OCI-LY7 (cell line): ENCODE measurements around the gene KAZN. TPM values are rescaled to one million over a fixed set of nuclear protein-coding genes. Genes with fewer than 3 reads are reported as not detected.

ENCODE experiments used
- BruUV-seq: library from RNA; stranded (reverse); fragments of 400-500 nt; replicated peaks from 2 replicates; lab custom pipeline; 2021; lab: Mats Ljungman, UMichigan
- CTCF ChIA-PET: fragments of 300-600 bp; sonication (Branson Sonifier 250); formaldehyde crosslinking; loops from one replicate; lab custom pipeline; 2022; ENCODE audit warnings: antibody characterized with exemption; ENCODE audit not compliant: unreplicated experiment; lab: Charles Lee
- POLR2A ChIA-PET: fragments of 300-600 bp; sonication (Branson Sonifier 250); formaldehyde crosslinking; loops from one replicate; lab custom pipeline; 2022; ENCODE audit warnings: antibody characterized with exemption; lab: Charles Lee
- DNase-seq: peaks from one replicate; pipeline ENCODE4 v3.0.0-alpha.2; 2015; ENCODE audit warnings: low spot score
- H2AFZ ChIP-seq: fragments of 200-600 bp; sonication (generic), shearing (Covaris generic); 2 replicates; pipeline ENCODE4 v1.6.1; 2014; ENCODE audit warnings: mild to moderate bottlenecking, antibody characterized with exemption, low read length, moderate library complexity
- H3K27ac ChIP-seq: fragments of 200-600 bp; sonication (generic); 2 replicates; pipeline ENCODE4 v1.5.1; 2014; ENCODE audit warnings: mixed run types, low read depth, mild to moderate bottlenecking, moderate library complexity, low read length, inconsistent platforms; ENCODE audit not compliant: poor library complexity, severe bottlenecking
- H3K36me3 ChIP-seq: fragments of 200-600 bp; sonication (generic); 2 replicates; pipeline ENCODE4 v1.6.1; 2014; ENCODE audit warnings: mild to moderate bottlenecking, antibody characterized with exemption, low read length, moderate library complexity, mixed read lengths; ENCODE audit not compliant: insufficient read depth
- H3K4me1 ChIP-seq: fragments of 200-600 bp; sonication (generic); 2 replicates; pipeline ENCODE4 v1.5.1; 2014; ENCODE audit warnings: mild to moderate bottlenecking, low read length; ENCODE audit not compliant: insufficient read depth, poor library complexity, severe bottlenecking
- H3K4me2 ChIP-seq: fragments of 200-600 bp; sonication (generic); 2 replicates; pipeline ENCODE4 v1.6.1; 2014; ENCODE audit warnings: mild to moderate bottlenecking, low read length
- H3K4me3 ChIP-seq: fragments of 200-600 bp; sonication (generic); 2 replicates; pipeline ENCODE4 v1.5.1; 2014; ENCODE audit warnings: mild to moderate bottlenecking, low read depth, low read length; ENCODE audit not compliant: poor library complexity, severe bottlenecking
- H3K79me2 ChIP-seq: fragments of 200-600 bp; sonication (generic); 2 replicates; pipeline ENCODE4 v1.6.1; 2016; ENCODE audit warnings: low read depth, mild to moderate bottlenecking, low read length, moderate library complexity, mixed read lengths; ENCODE audit not compliant: insufficient read depth
- H3K9me2 ChIP-seq: fragments of 200-600 bp; sonication (generic); 2 replicates; pipeline ENCODE4 v1.6.1; 2016; ENCODE audit warnings: mild to moderate bottlenecking, low read length, mixed read lengths; ENCODE audit not compliant: insufficient read depth
- H3K9me3 ChIP-seq: fragments of 200-600 bp; sonication (generic); 2 replicates; pipeline ENCODE4 v1.6.1; 2014; ENCODE audit warnings: mild to moderate bottlenecking, mixed run types, low read length, mixed read lengths
- H4K20me1 ChIP-seq: fragments of 200-600 bp; sonication (generic); 2 replicates; pipeline ENCODE4 v1.6.1; 2014; ENCODE audit warnings: mild to moderate bottlenecking, antibody characterized with exemption, low read length, moderate library complexity, mixed read lengths; ENCODE audit not compliant: insufficient read depth
- CTCF ChIP-seq: fragments of 200-600 bp; sonication (generic); conservative IDR thresholded peaks from 2 replicates; pipeline ENCODE4 v1.5.1; 2014; ENCODE audit warnings: mild to moderate bottlenecking, antibody characterized with exemption, low read length, moderate library complexity, mixed read lengths
- EZH2phosphoT487 ChIP-seq: fragments of 200-600 bp; sonication (generic); IDR thresholded peaks from 2 replicates; pipeline ENCODE4 v1.6.1; 2018; ENCODE audit warnings: low read depth, borderline replicate concordance, mild to moderate bottlenecking, mixed run types, antibody characterized with exemption, low read length, moderate library complexity, mixed read lengths
- intact Hi-C: fragments of 100-400 bp; cut with micrococcal nuclease; formaldehyde crosslinking; loops from one replicate; pipeline ENCODE4 v1.10.0; 2022; ENCODE audit not compliant: unreplicated experiment
- total RNA-seq, 2 experiments: library from RNA; depleted of rRNA in 1 of 2; stranded (reverse); fragments of >200 nt in 1 of 2; shearing (Covaris generic) in 1 of 2; gene quantifications; 2 replicates each; pipeline ENCODE4 v1.2.3, GENCODE V29; 2014 to 2022

KAZN gene
- total RNA-seq, 2 experiments from 2014 or later: 0.40 to 2.4 TPM

GRCh38 chr1:14915356-14916054 is 317.0 kb downstream of the KAZN start:
- POLR2A ChIA-PET: no interaction called here
- H3K27ac ChIP-seq: no peak overlapping the region
- no peaks in the 10 kb centered on the region for H3K36me3 ChIP-seq
- CTCF ChIA-PET: interaction anchor here (1.4 kb wide), 1 partner anchor 34 kb away, joined by 4 read pairs; no protein-coding TSS in a partner anchor
- intact Hi-C loops: no loop called here
- peak; percentile 58 for DNase-seq
- no peaks in the 10 kb centered on the region for H3K79me2 ChIP-seq
- BruUV-seq: no TSS peak
- no peak overlapping the region for H3K4me3 ChIP-seq
- H3K9me2 ChIP-seq: no peaks in the 10 kb centered on the region
- peaks cover 12% of the 10 kb centered on the region for H3K4me1 ChIP-seq
- no peak for TF ChIP-seq EZH2phosphoT487
- TF ChIP-seq CTCF: peak; percentile 86
- no peak overlapping the region for H3K4me2 ChIP-seq
- no peaks in the 10 kb centered on the region for H3K9me3 ChIP-seq
- H2AFZ ChIP-seq: no peak overlapping the region
- H4K20me1 ChIP-seq: no peaks in the 10 kb centered on the region; the same call in 1 of the 2 replicates

DNA sequence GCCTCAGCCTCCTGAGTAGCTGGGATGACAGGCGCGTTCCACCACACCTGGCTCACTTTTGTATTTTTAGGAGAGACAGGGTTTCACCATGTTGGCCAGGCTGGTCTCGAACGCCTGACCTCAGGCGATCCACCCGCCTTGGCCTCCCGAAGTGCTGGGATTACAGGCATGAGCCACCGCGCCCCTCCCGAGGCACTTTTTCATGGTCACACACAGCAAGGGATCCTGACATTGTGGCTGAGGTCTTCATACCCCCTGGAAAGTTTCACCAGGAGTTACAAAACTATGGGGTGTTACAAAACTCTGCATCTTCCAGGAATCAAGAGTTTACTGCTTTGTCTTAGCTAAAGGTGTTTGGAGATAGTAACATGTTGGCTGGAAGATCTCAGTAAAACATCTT is 320.8 kb downstream of the KAZN start:
- TF ChIP-seq EZH2phosphoT487 (no peak), CTCF (no peak)
- H3K9me2 ChIP-seq: no peaks in the 10 kb centered on the region
- H3K36me3 ChIP-seq: no peaks in the 10 kb centered on the region
- ChIA-PET POLR2A (no interaction called here), CTCF (no interaction called here)
- H3K4me3 ChIP-seq: no peak overlapping the region
- BruUV-seq: no TSS peak
- no peak overlapping the region for H3K27ac ChIP-seq
- peaks cover 2% of the 10 kb centered on the region for H3K4me1 ChIP-seq
- no peaks in the 10 kb centered on the region for H3K79me2 ChIP-seq
- H4K20me1 ChIP-seq: no peaks in the 10 kb centered on the region; the same call in 1 of the 2 replicates
- DNase-seq: no peak
- no peak overlapping the region for H2AFZ ChIP-seq
- intact Hi-C loops: no loop called here
- H3K9me3 ChIP-seq: no peaks in the 10 kb centered on the region
- H3K4me2 ChIP-seq: no peak overlapping the region

- ChIA-PET CTCF (no interaction called here), POLR2A (no interaction called here)
- no TSS peak for BruUV-seq
- Histone ChIP-seq H3K36me3 (no peaks in the 10 kb centered on the region), H3K9me2 (no peaks in the 10 kb centered on the region), H4K20me1 (no peaks in the 10 kb centered on the region; the same call in 1 of the 2 replicates), H3K4me1 (peaks cover 3% of the 10 kb centered on the region), H3K4me2 (no peak overlapping the region), H3K9me3 (no peaks in the 10 kb centered on the region), H2AFZ (no peak overlapping the region), H3K4me3 (no peak overlapping the region), H3K27ac (no peak overlapping the region), H3K79me2 (no peaks in the 10 kb centered on the region)
- intact Hi-C loops: no loop called here
- no peak for DNase-seq
- TF ChIP-seq EZH2phosphoT487 (no peak), CTCF (no peak)
These were observed 321.3 kb downstream of the KAZN start for GRCh38 chr1:14919751-14920150.
